ENCODE results near the gene ZSWIM4.

DNA sequence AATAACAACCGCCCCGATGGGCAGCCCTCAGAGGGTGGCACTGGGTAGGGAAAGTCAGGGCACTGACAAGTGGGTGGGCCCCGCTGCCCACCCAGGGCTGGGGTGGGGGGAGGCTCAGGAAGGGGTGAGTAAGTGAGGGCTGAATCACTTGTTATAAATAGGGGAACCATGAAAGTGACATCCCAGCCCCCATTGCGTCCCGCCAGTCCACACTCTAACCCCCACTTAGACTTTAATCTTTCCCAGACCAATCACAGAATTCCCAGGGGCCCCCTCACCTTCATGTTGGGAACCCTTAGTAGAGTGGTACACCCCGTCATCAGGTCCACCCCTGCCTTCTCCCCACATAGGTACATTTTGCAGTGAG, 44.7 kb downstream of the ZSWIM4 start:
- TF ChIP-seq, protein P1, sequence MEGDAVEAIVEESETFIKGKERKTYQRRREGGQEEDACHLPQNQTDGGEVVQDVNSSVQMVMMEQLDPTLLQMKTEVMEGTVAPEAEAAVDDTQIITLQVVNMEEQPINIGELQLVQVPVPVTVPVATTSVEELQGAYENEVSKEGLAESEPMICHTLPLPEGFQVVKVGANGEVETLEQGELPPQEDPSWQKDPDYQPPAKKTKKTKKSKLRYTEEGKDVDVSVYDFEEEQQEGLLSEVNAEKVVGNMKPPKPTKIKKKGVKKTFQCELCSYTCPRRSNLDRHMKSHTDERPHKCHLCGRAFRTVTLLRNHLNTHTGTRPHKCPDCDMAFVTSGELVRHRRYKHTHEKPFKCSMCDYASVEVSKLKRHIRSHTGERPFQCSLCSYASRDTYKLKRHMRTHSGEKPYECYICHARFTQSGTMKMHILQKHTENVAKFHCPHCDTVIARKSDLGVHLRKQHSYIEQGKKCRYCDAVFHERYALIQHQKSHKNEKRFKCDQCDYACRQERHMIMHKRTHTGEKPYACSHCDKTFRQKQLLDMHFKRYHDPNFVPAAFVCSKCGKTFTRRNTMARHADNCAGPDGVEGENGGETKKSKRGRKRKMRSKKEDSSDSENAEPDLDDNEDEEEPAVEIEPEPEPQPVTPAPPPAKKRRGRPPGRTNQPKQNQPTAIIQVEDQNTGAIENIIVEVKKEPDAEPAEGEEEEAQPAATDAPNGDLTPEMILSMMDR (IDR thresholded peaks at IDR 0.05) = no peak
- TF ChIP-seq POLR2A (IDR thresholded peaks at IDR 0.05) = no peak
